Breast epithelium (tissue), 4 donors: Measurements from ENCODE around the gene UNC50. TPM values are rescaled to one million over a fixed set of nuclear protein-coding genes. Genes with fewer than 3 reads are reported as not detected.

Source experiments
- DNase-seq, 2 donors: peaks; one replicate each; pipeline ENCODE4 v3.0.0-alpha.2; 2019; ENCODE audit warnings: low spot score in 2 of 2
- H3K27ac ChIP-seq, 2 donors: fragments of 200-600 bp; sonication (generic) in 1 of 2; one replicate each; pipeline ENCODE4 v1.5.1; 2016 to 2019; ENCODE audit warnings: mild to moderate bottlenecking in 1 of 2
- H3K27me3 ChIP-seq, 2 donors: fragments of 200-600 bp; sonication (generic) in 1 of 2; one replicate each; pipeline versions ENCODE4 v1.5.1 to v1.6.0; 2017 to 2019; ENCODE audit warnings: control low read depth in 1 of 2, mild to moderate bottlenecking in 1 of 2
- H3K36me3 ChIP-seq: fragments of 200-600 bp; one replicate; pipeline ENCODE4 v1.5.1; 2019
- H3K4me1 ChIP-seq, 2 donors: fragments of 200-600 bp; sonication (generic); one replicate each; pipeline ENCODE4 v1.5.1; 2016 to 2019; ENCODE audit warnings: control low read depth in 1 of 2
- H3K4me3 ChIP-seq, 3 donors: fragments of 200-600 bp; sonication (generic); 1 replicate in 2 of 3; 2 replicates in 1 of 3; pipeline ENCODE4 v1.5.1; 2016 to 2019; ENCODE audit warnings: mild to moderate bottlenecking in 3 of 3, moderate library complexity in 2 of 3
- H3K9me3 ChIP-seq, 2 donors: fragments of 200-600 bp; sonication (generic) in 1 of 2; one replicate each; pipeline ENCODE4 v1.5.1; 2016 to 2019; ENCODE audit warnings: control low read depth in 1 of 2
- CTCF ChIP-seq, 3 donors: fragments of 450-650 bp; IDR thresholded peaks; one replicate each; pipeline ENCODE4 v1.5.1; 2016 to 2017; ENCODE audit warnings: antibody characterized with exemption in 3 of 3, mild to moderate bottlenecking in 3 of 3, moderate library complexity in 3 of 3
- POLR2A ChIP-seq: fragments of 450-650 bp; IDR thresholded peaks from one replicate; pipeline ENCODE4 v1.6.1; 2016; ENCODE audit warnings: antibody characterized with exemption, mild to moderate bottlenecking, moderate library complexity
- POLR2AphosphoS5 ChIP-seq, 3 donors: sonication (generic); formaldehyde crosslinking; IDR thresholded peaks; one replicate each; pipeline ENCODE4 v1.6.1; 2017; ENCODE audit warnings: antibody characterized with exemption in 3 of 3
- intact Hi-C: fragments of 100-400 bp; cut with DNase I; formaldehyde crosslinking; loops from one replicate; pipeline ENCODE4 v1.15.1; 2023; ENCODE audit warnings: low total_unique reads
- total RNA-seq, 3 donors: library from RNA; depleted of rRNA; stranded (reverse); fragments of >200 nt; gene quantifications; one replicate each; pipeline ENCODE4 v1.1.0, GENCODE V29; 2016

UNC50 gene
- total RNA-seq, 3 donors from 2014 or later = 51.8 to 75.2 (median 67.4) TPM

GRCh38 chr2:98576666-98577312, 31.6 kb upstream of the UNC50 start:
- H3K4me1 ChIP-seq = no peaks in the 10 kb centered on the region
- no peak overlapping the region for H3K4me3 ChIP-seq
- TF ChIP-seq CTCF (IDR thresholded peaks at IDR 0.05) = no peak
- TF ChIP-seq POLR2AphosphoS5 (IDR thresholded peaks at IDR 0.05) = no peak
- TF ChIP-seq POLR2A = no peak
- no peaks in the 10 kb centered on the region for H3K9me3 ChIP-seq
- no peak overlapping the region for H3K27ac ChIP-seq
- H3K27me3 ChIP-seq = no peaks in the 10 kb centered on the region
- DNase-seq = no peak
- intact Hi-C loops = no loop called here
- no peaks in the 10 kb centered on the region for H3K36me3 ChIP-seq

- Histone ChIP-seq H3K4me3 (no peak overlapping the region), H3K27me3 (no peaks in the 10 kb centered on the region), H3K9me3 (no peaks in the 10 kb centered on the region), H3K4me1 (no peaks in the 10 kb centered on the region), H3K36me3 (no peaks in the 10 kb centered on the region), H3K27ac (no peak overlapping the region)
- no peak for DNase-seq
- intact Hi-C loops = no loop called here
- TF ChIP-seq POLR2AphosphoS5 (IDR thresholded peaks at IDR 0.05) (no peak), POLR2A (no peak), CTCF (IDR thresholded peaks at IDR 0.05) (no peak)
Measured at GRCh38 chr2:98577313-98577712, 31.1 kb upstream of the UNC50 start.

GRCh38 chr2:98578231-98578630, 30.2 kb upstream of the UNC50 start:
- intact Hi-C loops = no loop called here
- TF ChIP-seq CTCF (IDR thresholded peaks at IDR 0.05) (no peak), POLR2A (no peak), POLR2AphosphoS5 (IDR thresholded peaks at IDR 0.05) (no peak)
- Histone ChIP-seq H3K27me3 (no peaks in the 10 kb centered on the region), H3K27ac (no peak overlapping the region), H3K4me1 (no peaks in the 10 kb centered on the region), H3K4me3 (no peak overlapping the region), H3K36me3 (no peaks in the 10 kb centered on the region), H3K9me3 (no peaks in the 10 kb centered on the region)
- DNase-seq = no peak

- H3K9me3 ChIP-seq = no peaks in the 10 kb centered on the region
- intact Hi-C loops = no loop called here
- no peak overlapping the region for H3K27ac ChIP-seq
- no peak for DNase-seq
- peaks cover 3% of the 10 kb centered on the region for H3K36me3 ChIP-seq
- no peaks in the 10 kb centered on the region for H3K4me1 ChIP-seq
- H3K27me3 ChIP-seq = no peaks in the 10 kb centered on the region
- no peak for TF ChIP-seq POLR2A
- TF ChIP-seq CTCF (IDR thresholded peaks at IDR 0.05) = no peak
- no peak for TF ChIP-seq POLR2AphosphoS5 (IDR thresholded peaks at IDR 0.05)
- no peak overlapping the region for H3K4me3 ChIP-seq
Measured at GRCh38 chr2:98579926-98580325, 28.5 kb upstream of the UNC50 start.

GRCh38 chr2:98580656-98581284, 27.6 kb upstream of the UNC50 start:
- H3K27me3 ChIP-seq = no peaks in the 10 kb centered on the region
- intact Hi-C loops = no loop called here
- TF ChIP-seq CTCF (IDR thresholded peaks at IDR 0.05) (no peak), POLR2AphosphoS5 (IDR thresholded peaks at IDR 0.05) (no peak), POLR2A (no peak)
- no peak for DNase-seq
- H3K27ac ChIP-seq = no peak overlapping the region
- H3K36me3 ChIP-seq = peaks cover 3% of the 10 kb centered on the region
- no peaks in the 10 kb centered on the region for H3K9me3 ChIP-seq
- H3K4me1 ChIP-seq = no peaks in the 10 kb centered on the region
- H3K4me3 ChIP-seq = no peak overlapping the region
